Activated CD4-positive, alpha-beta T cell treated with anti-CD3 and anti-CD28 coated beads, Interleukin-2, amount 50 U/mL, for 16 hours (primary cell): ENCODE data around the gene TMEM108.

Experiments used
- DNase-seq: peaks from one replicate; pipeline ENCODE4 v3.0.0-alpha.2; 2020

The TMEM108 gene

DNA sequence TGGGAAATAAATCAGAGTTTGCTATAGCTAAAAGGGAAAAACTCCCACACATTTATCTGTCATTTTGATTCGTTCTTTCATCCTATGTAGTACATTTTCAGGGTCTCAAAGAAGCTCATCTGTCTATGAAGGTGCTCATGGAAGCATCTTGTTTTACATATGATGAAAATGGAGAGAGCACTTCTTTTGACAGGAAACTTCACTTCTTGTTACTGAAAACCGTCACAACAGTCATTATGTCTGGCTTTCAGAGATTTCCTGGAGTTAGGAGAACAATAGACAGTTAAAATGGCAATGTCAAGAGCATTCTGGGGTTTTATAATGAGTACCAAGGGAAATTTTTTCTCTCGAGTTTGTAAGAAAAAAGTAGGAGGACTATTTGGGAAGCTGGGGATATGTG is 83.3 kb downstream of the TMEM108 start:
- no peak for DNase-seq

DNA sequence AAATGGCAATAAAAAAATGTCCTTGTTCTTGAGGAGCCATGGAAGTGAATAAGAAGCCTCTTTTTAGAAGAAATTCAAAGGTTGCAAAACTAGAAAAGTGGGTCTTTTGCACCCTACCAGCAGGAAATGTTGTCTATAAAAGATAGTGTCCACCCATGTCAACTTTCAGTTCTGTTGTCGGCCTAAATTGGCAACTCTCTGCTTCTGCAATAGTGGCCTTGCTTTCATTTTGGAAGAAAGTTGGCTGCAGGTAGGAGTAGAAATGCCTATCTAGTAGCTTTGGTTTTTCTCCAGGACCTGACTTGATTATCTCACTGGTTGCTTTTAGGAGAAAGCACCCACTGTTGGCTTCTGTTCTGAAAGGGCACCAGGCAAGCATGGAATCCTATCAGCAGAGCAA is 85.4 kb downstream of the TMEM108 start:
- no peak for DNase-seq

GRCh38 chr3:133124511-133124910 is 86.3 kb downstream of the TMEM108 start:
- no peak for DNase-seq

GRCh38 chr3:133125171-133125570 is 87.0 kb downstream of the TMEM108 start:
- no peak for DNase-seq

GRCh38 chr3:133125802-133126201 is 87.6 kb downstream of the TMEM108 start:
- DNase-seq = no peak

DNA sequence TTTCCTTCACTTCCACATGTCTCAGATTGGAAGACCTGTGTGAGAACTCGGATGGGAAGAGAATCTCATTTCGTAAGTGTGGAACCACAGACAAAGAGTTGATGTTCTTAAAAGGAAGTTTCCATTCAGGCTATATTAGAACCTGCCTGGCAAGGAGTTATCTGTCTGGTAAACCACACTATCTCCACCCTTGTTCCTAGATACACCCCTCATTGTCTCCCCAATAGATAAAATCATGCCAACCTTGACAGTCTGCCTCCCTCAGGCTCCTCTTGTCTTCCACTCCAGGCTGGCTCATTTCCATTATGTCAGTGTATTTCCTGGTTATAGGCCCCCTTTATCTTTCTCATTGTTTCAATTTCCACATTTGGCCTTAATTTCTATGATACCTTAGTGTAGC is 89.2 kb downstream of the TMEM108 start:
- DNase-seq = no peak

GRCh38 chr3:133130168-133130567 is 92.0 kb downstream of the TMEM108 start:
- DNase-seq = no peak

DNA sequence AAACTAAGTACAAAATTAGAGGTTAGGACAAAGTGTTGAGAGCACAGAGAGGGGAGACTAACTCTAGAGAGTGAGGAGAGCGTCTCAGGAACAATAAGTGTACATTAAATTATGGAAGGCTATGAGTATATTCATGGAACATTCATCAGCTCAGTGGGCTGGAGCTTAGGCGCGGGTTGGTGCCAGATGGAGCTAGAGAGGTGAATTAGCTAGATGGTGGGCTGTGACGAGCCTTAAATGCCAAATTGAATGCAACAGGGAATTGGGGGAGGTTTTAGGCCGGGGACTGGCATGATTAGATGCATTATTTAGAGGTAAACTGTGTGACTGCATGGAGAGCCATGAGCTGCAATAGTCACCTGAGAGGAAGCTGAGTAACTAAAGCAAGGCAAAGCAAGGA is 97.1 kb downstream of the TMEM108 start:
- DNase-seq = no peak

- DNase-seq = no peak
These were observed 98.2 kb downstream of the TMEM108 start for GRCh38 chr3:133136114-133137041.

DNA sequence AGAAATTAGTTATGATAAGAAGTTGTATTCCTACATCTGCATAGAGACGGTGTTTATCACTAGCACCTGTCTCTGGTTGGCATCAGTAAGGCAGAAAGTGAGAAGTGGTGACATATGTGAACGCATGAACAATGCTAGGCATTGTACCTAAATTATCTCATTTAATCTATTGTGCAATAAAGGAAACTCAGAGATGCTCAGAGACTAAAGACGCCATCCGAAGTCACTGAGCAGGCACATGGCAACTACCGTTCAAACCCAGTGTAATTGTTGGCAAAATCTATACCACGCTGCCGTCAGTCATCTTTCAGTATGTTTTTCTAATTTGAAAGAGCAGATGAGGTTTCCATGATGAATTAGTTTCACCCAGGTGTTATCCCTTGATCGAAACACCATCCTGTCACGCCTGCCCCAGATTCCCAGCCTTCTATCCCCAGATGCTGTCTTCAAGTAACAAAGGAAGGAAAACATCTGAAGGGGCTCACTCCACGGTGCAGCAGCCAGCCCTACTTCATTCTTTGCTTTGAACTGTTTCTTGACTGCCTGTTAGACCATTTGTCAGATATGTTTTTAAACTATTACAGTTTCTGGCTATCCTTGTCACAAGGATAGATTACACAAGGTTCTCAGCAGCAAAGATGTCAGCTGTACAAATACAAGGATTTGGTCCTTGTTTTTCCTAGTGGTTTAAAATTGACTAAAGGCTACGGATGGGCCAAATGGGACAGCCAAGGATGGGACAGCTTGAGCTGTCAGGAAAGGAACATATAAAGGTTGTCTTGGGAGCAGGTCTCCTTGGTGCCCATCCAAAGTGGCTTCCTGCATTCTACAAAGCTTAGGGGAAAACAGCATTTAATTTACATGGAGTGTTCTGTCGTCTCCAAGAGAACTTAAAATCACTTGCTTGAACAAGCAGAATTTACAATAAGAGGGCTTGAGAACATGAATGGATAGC is 99.1 kb downstream of the TMEM108 start:
- DNase-seq = no peak

DNA sequence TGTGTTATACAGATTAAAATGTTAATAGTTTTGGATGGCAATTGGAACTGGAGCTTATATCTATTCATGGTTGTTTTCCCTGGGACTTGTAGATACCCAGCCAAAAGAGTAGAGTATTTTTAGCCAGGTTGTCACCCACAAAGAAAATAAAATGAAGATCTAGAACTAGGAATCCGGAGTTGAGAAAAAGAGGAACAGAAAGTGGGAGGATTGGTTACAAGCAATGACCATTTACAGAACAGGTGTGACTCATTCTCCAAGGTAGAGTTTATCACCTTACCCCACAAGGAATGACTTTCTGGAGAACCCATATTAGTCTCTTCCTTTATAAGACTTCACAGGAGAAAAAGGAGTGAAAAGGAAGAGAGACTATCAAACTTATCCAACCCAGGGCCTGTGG is 99.8 kb downstream of the TMEM108 start:
- no peak for DNase-seq

- no peak for DNase-seq
These were observed 113.9 kb downstream of the TMEM108 start for GRCh38 chr3:133152056-133152455.

- no peak for DNase-seq
These were observed 114.6 kb downstream of the TMEM108 start for GRCh38 chr3:133152681-133153220.

DNA sequence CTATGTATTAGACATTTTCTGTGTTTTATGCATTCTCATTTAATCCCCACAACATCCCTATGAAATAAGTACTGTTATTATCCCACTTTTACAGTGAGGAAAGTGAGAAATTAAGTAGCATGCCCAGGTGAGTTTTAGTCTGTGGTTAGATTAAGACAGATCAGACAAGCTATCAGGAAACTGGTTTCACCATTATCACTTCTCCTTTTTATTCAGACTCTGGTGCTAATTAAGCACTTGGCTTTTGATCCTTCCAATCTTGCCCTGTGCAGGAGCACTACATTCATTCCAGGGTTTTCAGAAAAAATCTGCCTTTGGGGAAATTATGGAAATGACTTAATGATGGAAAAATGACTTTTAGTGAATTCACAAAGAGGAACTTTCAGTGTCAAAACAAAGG is 115.2 kb downstream of the TMEM108 start:
- no peak for DNase-seq

DNA sequence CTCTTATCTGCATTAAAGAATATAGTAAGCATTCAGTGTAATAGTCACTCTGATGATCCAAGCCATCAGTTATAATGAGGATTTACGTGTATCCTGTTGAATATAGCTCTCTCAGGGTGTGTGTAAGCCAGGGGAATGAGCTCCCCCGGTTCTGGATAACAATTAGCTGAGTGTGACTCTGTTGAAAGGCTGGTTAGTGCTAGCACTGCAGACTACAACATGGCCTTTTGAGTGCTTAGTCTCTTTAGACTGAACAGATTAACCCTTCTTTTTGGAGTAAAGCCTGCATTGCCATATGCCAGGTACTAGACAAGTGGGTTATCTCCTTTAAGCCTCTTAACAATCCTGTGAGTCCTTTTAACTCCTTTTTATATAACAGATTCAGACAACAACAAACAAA is 119.5 kb downstream of the TMEM108 start:
- DNase-seq = no peak

DNA sequence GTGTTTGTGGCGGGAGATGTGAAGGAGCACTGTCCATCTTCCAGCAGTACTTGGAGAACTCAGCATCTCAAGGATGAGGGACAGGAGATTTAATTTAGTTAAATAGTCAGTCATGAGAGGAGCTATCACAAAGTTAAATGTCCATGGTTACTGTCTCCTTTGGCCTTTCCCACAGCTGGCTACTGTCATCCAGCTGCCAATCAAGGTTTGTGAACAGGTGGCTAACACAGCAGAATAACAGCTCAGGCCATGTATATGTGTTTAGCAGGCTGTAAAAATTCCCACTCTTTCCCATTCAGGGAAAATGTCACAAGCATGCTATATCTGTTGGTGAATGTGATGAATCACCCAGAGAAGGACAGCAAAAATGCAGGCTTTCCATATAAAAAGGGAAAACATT is 120.5 kb downstream of the TMEM108 start:
- DNase-seq = no peak

- DNase-seq = no peak
These were observed 121.6 kb downstream of the TMEM108 start for GRCh38 chr3:133159498-133160475.

- DNase-seq = no peak
These were observed 123.5 kb downstream of the TMEM108 start for GRCh38 chr3:133161656-133162055.

DNA sequence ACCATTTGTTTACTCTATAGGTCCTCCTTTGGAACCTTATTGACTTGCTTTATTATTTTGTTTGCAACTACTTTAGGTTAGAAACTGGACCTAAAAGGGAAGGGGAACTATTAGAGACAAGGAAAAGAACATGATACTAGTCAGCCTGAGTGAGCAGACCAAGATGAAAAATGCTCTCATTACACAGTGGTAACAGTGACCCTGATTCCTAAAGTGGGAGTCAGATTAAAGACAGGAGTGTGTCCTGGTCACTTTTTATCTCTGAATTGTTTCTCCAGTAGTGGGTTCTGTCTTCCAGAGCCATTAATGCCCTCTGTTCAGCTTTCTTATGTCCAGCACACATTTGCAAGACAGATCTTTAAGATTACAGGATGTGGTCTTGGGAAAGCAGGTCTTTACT is 124.1 kb downstream of the TMEM108 start:
- DNase-seq = no peak

DNA sequence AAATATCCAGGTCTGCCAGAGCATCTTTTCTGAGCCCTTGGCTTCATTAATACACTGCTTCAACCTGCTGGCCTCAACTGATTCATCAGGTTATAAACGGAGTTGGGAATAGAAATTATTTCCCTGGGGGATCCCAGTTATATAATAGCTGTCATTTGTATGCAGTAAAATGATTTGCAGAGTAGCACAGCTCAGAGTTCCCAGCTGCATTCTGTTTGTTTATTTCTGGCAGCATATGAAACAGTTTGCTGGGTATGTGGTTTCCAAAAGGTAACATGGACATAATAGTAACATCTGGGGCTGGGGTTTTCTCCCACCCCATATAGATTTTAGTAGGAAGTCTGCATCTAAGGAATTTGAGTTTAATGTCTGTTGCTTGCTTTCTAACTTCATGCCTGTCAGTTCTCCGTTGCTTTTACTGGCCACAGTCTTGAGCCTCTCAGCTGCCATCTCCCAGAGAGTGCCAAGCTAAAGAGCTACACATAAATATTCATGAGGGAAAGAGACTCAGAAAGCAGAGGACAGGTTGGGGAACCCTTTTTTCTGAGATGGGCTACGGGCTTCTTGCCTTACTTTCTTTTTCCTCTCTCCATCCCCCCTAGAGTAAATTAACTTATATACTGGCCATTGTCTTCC is 124.6 kb downstream of the TMEM108 start:
- DNase-seq = no peak

GRCh38 chr3:133167340-133168024 is 129.3 kb downstream of the TMEM108 start:
- no peak for DNase-seq
